ENCODE data around the gene ANKRD10.

The ANKRD10 gene

DNA sequence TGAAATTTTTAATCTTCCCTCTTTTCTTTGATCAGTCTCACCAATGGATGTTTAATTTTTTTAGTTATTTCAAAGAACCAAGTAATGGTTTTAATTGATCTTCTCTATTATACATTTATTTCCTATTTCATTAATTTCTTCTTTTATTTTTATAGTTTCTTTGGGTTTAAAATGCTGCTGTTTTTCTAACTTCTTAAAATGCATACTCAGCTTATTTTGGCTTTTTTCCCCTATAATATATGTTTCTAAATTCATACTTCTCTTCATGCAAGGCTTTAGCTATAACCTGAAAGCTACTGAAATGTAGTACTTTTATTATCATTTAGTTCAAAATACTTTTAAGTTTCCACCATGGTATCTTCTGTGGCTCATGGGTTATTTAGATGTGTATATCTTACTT is 53.9 kb downstream of the ANKRD10 start (continued):
- TF ChIP-seq, protein P1, sequence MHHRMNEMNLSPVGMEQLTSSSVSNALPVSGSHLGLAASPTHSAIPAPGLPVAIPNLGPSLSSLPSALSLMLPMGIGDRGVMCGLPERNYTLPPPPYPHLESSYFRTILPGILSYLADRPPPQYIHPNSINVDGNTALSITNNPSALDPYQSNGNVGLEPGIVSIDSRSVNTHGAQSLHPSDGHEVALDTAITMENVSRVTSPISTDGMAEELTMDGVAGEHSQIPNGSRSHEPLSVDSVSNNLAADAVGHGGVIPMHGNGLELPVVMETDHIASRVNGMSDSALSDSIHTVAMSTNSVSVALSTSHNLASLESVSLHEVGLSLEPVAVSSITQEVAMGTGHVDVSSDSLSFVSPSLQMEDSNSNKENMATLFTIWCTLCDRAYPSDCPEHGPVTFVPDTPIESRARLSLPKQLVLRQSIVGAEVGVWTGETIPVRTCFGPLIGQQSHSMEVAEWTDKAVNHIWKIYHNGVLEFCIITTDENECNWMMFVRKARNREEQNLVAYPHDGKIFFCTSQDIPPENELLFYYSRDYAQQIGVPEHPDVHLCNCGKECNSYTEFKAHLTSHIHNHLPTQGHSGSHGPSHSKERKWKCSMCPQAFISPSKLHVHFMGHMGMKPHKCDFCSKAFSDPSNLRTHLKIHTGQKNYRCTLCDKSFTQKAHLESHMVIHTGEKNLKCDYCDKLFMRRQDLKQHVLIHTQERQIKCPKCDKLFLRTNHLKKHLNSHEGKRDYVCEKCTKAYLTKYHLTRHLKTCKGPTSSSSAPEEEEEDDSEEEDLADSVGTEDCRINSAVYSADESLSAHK (tag by site-specific recombination; IDR thresholded peaks at IDR 0.05): no peak
- TF ChIP-seq, protein P2, sequence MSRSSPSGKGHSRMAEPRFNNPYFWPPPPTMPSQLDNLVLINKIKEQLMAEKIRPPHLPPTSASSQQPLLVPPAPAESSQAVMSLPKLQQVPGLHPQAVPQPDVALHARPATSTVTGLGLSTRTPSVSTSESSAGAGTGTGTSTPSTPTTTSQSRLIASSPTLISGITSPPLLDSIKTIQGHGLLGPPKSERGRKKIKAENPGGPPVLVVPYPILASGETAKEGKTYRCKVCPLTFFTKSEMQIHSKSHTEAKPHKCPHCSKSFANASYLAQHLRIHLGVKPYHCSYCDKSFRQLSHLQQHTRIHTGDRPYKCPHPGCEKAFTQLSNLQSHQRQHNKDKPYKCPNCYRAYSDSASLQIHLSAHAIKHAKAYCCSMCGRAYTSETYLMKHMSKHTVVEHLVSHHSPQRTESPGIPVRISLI (tag by site-specific recombination; IDR thresholded peaks at IDR 0.05): no peak

DNA sequence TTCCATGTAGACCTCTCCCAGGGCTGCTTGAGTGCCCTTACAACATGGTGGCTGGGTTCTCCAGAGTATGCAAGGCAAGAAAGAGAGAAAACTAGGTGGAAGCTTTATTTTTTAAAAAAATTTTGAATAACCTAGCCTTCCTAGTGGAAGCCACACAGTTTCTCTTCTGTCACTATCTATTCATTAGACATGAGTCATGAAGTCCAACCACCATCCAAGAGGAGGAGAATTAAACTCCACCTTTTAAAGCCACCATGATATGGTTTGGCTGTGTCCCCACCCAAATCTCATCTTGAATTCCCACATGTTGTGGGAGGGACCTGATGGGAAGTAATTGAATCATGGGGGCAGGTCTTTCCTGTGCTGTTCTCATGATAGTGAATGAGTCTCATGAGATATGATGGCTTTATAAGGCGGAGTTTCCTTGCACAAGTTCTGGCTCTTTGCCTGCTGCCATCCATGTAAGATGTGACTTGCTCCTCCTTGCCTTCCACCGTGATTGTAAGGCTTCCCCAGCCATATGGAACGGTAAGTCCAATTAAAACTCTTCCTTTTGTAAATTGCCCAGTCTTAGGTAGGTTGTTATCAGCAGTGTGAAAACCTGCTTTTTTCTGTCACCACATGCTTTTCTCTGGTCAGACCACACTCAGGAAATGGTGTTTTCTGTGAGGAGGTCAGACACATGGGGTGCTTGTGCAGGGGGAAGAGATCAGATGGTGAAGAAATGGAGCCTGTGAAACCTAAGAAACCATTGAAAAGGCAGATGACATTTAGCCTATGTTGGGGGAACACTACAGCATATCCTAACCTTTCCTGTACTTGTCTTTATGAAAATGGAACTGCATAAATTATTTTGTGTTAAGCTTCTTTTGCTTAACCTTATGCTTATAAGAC is 57.7 kb downstream of the ANKRD10 start:
- ChIA-PET CTCF (no interaction called here), POLR2A (interaction anchor here (0.6 kb wide), 1 partner anchor 127 kb away, joined by 3 read pairs; no protein-coding TSS in a partner anchor)

DNA sequence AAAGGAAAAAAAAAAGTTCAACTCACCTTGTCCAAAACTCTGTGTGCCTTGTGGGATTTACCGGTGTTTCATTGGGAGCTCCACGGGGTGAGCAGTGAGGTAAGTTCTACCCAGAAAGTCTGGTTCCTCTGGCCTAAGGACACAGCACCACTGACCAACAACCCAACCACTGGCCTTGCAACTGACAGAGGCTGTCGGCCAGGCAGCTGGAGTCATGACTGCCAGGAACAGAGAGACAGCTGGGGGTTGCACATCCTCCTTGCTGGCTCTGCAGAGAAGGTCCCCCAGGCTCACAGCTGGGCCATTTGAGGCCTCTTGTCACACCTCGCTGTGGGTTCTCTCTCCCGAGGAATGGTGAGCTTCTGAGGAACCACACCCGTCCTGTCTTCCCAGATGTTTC is 59.5 kb downstream of the ANKRD10 start:
- POLR2A ChIA-PET: no interaction called here
- no peak overlapping the region for H3K4me3 ChIP-seq (ENCODE audit: low read depth, low read length)
- no peaks in the 10 kb centered on the region for H3K36me3 ChIP-seq (ENCODE audit: control insufficient read depth in 2 of 2, insufficient read depth in 1 of 2, low read length in 2 of 2)
- H3K4me1 ChIP-seq (ENCODE audit: control insufficient read depth, insufficient read depth, low read length): no peaks in the 10 kb centered on the region
- CTCF ChIA-PET: no interaction called here
- no peak overlapping the region for H3K27ac ChIP-seq (ENCODE audit: extremely low read depth, low read depth, low read length)
- H3K9me3 ChIP-seq (ENCODE audit: control insufficient read depth, insufficient read depth, low read depth, low read length): no peaks in the 10 kb centered on the region
- TF ChIP-seq ZNF776 (tag by site-specific recombination; IDR thresholded peaks at IDR 0.05; ENCODE audit: borderline replicate concordance) (no peak), ZSCAN23 (tag by site-specific recombination; IDR thresholded peaks at IDR 0.05) (no peak), GLIS2 (tag by site-specific recombination; IDR thresholded peaks at IDR 0.05) (no peak), ZNF654 (tag by site-specific recombination; IDR thresholded peaks at IDR 0.05; ENCODE audit: low read depth) (no peak), ZNF423 (tag by site-specific recombination; IDR thresholded peaks at IDR 0.05) (no peak), ZNF670 (tag by site-specific recombination; IDR thresholded peaks at IDR 0.05; ENCODE audit: low read depth) (no peak), ZNF335 (tag by site-specific recombination; conservative IDR thresholded peaks at IDR 0.05) (no peak), ZNF837 (tag by site-specific recombination; IDR thresholded peaks at IDR 0.05) (no peak), TCF7L2 (IDR thresholded peaks at IDR 0.05; ENCODE audit: borderline replicate concordance, low read depth, low read length) (no peak), IKZF3 (tag by site-specific recombination; IDR thresholded peaks at IDR 0.05) (no peak)
- TF ChIP-seq, protein P3, sequence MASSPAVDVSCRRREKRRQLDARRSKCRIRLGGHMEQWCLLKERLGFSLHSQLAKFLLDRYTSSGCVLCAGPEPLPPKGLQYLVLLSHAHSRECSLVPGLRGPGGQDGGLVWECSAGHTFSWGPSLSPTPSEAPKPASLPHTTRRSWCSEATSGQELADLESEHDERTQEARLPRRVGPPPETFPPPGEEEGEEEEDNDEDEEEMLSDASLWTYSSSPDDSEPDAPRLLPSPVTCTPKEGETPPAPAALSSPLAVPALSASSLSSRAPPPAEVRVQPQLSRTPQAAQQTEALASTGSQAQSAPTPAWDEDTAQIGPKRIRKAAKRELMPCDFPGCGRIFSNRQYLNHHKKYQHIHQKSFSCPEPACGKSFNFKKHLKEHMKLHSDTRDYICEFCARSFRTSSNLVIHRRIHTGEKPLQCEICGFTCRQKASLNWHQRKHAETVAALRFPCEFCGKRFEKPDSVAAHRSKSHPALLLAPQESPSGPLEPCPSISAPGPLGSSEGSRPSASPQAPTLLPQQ (tag by site-specific recombination; IDR thresholded peaks at IDR 0.05): no peak
- TF ChIP-seq, protein P4, sequence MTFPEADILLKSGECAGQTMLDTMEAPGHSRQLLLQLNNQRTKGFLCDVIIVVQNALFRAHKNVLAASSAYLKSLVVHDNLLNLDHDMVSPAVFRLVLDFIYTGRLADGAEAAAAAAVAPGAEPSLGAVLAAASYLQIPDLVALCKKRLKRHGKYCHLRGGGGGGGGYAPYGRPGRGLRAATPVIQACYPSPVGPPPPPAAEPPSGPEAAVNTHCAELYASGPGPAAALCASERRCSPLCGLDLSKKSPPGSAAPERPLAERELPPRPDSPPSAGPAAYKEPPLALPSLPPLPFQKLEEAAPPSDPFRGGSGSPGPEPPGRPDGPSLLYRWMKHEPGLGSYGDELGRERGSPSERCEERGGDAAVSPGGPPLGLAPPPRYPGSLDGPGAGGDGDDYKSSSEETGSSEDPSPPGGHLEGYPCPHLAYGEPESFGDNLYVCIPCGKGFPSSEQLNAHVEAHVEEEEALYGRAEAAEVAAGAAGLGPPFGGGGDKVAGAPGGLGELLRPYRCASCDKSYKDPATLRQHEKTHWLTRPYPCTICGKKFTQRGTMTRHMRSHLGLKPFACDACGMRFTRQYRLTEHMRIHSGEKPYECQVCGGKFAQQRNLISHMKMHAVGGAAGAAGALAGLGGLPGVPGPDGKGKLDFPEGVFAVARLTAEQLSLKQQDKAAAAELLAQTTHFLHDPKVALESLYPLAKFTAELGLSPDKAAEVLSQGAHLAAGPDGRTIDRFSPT (tag by site-specific recombination; IDR thresholded peaks at IDR 0.05): no peak

More for the DNA sequence above, 57.7 kb downstream of the ANKRD10 start:
- TF ChIP-seq KLF10 (tag by site-specific recombination; IDR thresholded peaks at IDR 0.05) (no peak), KLF16 (tag by site-specific recombination; IDR thresholded peaks at IDR 0.05) (no peak), SETDB1 (IDR thresholded peaks at IDR 0.05; ENCODE audit: insufficient read length, low read length) (peak; percentile 72), MZF1 (tag by site-specific recombination; IDR thresholded peaks at IDR 0.05; ENCODE audit: borderline replicate concordance) (no peak), ZNF426 (tag by site-specific recombination; IDR thresholded peaks at IDR 0.05) (no peak), ZNF433 (tag by site-specific recombination; IDR thresholded peaks at IDR 0.05; ENCODE audit: low read depth) (no peak)
- TF ChIP-seq, protein P5, sequence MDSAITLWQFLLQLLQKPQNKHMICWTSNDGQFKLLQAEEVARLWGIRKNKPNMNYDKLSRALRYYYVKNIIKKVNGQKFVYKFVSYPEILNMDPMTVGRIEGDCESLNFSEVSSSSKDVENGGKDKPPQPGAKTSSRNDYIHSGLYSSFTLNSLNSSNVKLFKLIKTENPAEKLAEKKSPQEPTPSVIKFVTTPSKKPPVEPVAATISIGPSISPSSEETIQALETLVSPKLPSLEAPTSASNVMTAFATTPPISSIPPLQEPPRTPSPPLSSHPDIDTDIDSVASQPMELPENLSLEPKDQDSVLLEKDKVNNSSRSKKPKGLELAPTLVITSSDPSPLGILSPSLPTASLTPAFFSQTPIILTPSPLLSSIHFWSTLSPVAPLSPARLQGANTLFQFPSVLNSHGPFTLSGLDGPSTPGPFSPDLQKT (IDR thresholded peaks at IDR 0.05; ENCODE audit: borderline replicate concordance, low read depth, low read length): no peak
- TF ChIP-seq, protein P6, sequence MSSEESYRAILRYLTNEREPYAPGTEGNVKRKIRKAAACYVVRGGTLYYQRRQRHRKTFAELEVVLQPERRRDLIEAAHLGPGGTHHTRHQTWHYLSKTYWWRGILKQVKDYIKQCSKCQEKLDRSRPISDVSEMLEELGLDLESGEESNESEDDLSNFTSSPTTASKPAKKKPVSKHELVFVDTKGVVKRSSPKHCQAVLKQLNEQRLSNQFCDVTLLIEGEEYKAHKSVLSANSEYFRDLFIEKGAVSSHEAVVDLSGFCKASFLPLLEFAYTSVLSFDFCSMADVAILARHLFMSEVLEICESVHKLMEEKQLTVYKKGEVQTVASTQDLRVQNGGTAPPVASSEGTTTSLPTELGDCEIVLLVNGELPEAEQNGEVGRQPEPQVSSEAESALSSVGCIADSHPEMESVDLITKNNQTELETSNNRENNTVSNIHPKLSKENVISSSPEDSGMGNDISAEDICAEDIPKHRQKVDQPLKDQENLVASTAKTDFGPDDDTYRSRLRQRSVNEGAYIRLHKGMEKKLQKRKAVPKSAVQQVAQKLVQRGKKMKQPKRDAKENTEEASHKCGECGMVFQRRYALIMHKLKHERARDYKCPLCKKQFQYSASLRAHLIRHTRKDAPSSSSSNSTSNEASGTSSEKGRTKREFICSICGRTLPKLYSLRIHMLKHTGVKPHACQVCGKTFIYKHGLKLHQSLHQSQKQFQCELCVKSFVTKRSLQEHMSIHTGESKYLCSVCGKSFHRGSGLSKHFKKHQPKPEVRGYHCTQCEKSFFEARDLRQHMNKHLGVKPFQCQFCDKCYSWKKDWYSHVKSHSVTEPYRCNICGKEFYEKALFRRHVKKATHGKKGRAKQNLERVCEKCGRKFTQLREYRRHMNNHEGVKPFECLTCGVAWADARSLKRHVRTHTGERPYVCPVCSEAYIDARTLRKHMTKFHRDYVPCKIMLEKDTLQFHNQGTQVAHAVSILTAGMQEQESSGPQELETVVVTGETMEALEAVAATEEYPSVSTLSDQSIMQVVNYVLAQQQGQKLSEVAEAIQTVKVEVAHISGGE (tag by site-specific recombination; conservative IDR thresholded peaks at IDR 0.05; ENCODE audit: low read depth): no peak
- Histone ChIP-seq H3K27ac (ENCODE audit: extremely low read depth, low read depth, low read length) (no peak overlapping the region), H3K4me3 (ENCODE audit: low read depth, low read length) (no peak overlapping the region), H3K36me3 (ENCODE audit: control insufficient read depth in 2 of 2, insufficient read depth in 1 of 2, low read length in 2 of 2) (no peaks in the 10 kb centered on the region), H3K9me3 (ENCODE audit: control insufficient read depth, insufficient read depth, low read depth, low read length) (no peaks in the 10 kb centered on the region), H3K4me1 (ENCODE audit: control insufficient read depth, insufficient read depth, low read length) (no peaks in the 10 kb centered on the region)

Data from HEK293 (cell line).